ENCODE data around the gene TCOF1.

DNA sequence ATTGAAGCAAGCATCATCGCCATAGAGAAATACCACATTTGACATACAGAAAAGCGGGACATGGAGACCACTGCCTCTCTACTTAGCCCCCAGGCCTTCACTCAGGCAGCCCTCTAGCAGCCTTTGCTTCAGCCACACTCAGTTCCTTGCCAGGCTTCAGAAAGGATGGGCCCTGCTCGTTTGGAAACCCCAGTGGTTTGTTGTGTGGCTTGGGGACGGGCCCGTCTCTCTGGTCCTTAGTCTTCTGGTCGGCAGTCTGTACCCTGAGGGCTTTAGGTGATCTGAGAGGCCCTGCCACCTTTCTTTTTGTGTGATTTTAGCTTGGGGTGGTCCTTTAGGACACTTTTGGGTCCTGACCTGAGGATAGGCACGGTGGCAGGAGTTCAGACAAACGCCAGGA, 33.7 kb upstream of the TCOF1 start:
- TF ChIP-seq, protein P1, sequence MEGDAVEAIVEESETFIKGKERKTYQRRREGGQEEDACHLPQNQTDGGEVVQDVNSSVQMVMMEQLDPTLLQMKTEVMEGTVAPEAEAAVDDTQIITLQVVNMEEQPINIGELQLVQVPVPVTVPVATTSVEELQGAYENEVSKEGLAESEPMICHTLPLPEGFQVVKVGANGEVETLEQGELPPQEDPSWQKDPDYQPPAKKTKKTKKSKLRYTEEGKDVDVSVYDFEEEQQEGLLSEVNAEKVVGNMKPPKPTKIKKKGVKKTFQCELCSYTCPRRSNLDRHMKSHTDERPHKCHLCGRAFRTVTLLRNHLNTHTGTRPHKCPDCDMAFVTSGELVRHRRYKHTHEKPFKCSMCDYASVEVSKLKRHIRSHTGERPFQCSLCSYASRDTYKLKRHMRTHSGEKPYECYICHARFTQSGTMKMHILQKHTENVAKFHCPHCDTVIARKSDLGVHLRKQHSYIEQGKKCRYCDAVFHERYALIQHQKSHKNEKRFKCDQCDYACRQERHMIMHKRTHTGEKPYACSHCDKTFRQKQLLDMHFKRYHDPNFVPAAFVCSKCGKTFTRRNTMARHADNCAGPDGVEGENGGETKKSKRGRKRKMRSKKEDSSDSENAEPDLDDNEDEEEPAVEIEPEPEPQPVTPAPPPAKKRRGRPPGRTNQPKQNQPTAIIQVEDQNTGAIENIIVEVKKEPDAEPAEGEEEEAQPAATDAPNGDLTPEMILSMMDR (IDR thresholded peaks at IDR 0.05; ENCODE audit: borderline replicate concordance, extremely low read depth, low read length, poor library complexity, severe bottlenecking), result no peak
- TF ChIP-seq EZH2 (IDR thresholded peaks at IDR 0.05; ENCODE audit: borderline replicate concordance, low read depth, low read length, severe bottlenecking), result no peak

All from DND-41 (cell line).